H1 (cell line): ENCODE measurements around the gene TRAF1. TPM values are rescaled to one million over a fixed set of nuclear protein-coding genes. Genes with fewer than 3 reads are reported as not detected.

Experiments
- CTCF ChIA-PET: fragments of 300-600 bp; sonication (Branson Sonifier 250); formaldehyde crosslinking; loops from one replicate; lab custom pipeline; 2021; ENCODE audit not compliant: partially characterized antibody; lab: Charles Lee
- POLR2A ChIA-PET: fragments of 300-600 bp; sonication (Branson Sonifier 250); formaldehyde crosslinking; loops from one replicate; lab custom pipeline; 2021; ENCODE audit warnings: inconsistent platforms; ENCODE audit not compliant: partially characterized antibody; lab: Charles Lee
- DNase-seq, 2 experiments: peaks; one replicate each; pipeline versions ENCODE4 v3.0.0 to v3.0.0-alpha.2; 2010 to 2022; ENCODE audit warnings: low spot score in 2 of 2, low read depth in 1 of 2, mixed read lengths in 1 of 2
- FAIRE-seq: peaks from 2 replicates; lab custom pipeline; 2011; peaks lifted over from hg19 to GRCh38; lab: Jason Lieb, UNC
- H2AFZ ChIP-seq: 2 replicates; pipeline ENCODE4 v1.8.1; 2012; ENCODE audit warnings: low read length, inconsistent platforms
- H2AK5ac ChIP-seq: 2 replicates; pipeline ENCODE4 v1.6.1; 2013; ENCODE audit warnings: low read depth, low read length
- H2BK120ac ChIP-seq: replicated peaks from 2 replicates; pipeline ENCODE3; 2013; ENCODE audit warnings: low read depth, low read length, inconsistent platforms
- H2BK12ac ChIP-seq: 2 replicates; pipeline ENCODE4 v1.6.1; 2013; ENCODE audit warnings: low read depth, low read length
- H2BK15ac ChIP-seq: 2 replicates; pipeline ENCODE4 v1.6.1; 2013; ENCODE audit warnings: low read length
- H2BK20ac ChIP-seq: 2 replicates; pipeline ENCODE4 v1.6.1; 2013; ENCODE audit warnings: low read length
- H2BK5ac ChIP-seq: 2 replicates; pipeline ENCODE4 v1.6.1; 2013; ENCODE audit warnings: low read depth, low read length
- H3K14ac ChIP-seq: 2 replicates; pipeline ENCODE4 v1.6.1; 2013; ENCODE audit warnings: inconsistent platforms; ENCODE audit not compliant: insufficient read length
- H3K18ac ChIP-seq: 2 replicates; pipeline ENCODE4 v1.6.1; 2013; ENCODE audit warnings: low read length; ENCODE audit errors: extremely low read depth
- H3K23ac ChIP-seq: 2 replicates; pipeline ENCODE4 v1.6.1; 2013; ENCODE audit warnings: inconsistent platforms; ENCODE audit not compliant: insufficient read length
- H3K23me2 ChIP-seq: 2 replicates; pipeline ENCODE4 v1.6.1; 2013; ENCODE audit warnings: low read depth, low read length
- H3K27ac ChIP-seq: 2 replicates; pipeline ENCODE4 v1.6.1; 2011; ENCODE audit warnings: low read depth, low read length, inconsistent platforms
- H3K27me3 ChIP-seq, 4 experiments: replicated peaks in 1 of 4; 1 replicate in 1 of 4; 2 replicates in 3 of 4; pipeline versions ENCODE4 v1.6.1 to v1.8.1; 2011 to 2013; ENCODE audit warnings: low read length in 3 of 4, mild to moderate bottlenecking in 3 of 4, inconsistent platforms in 2 of 4, mixed read lengths in 2 of 4, moderate library complexity in 1 of 4; ENCODE audit not compliant: control insufficient read depth in 3 of 4, insufficient read depth in 3 of 4; ENCODE audit errors: extremely low read depth in 1 of 4
- H3K36me3 ChIP-seq, 4 experiments: 2 replicates each; pipeline versions ENCODE4 v1.6.1 to v1.8.1; 2011 to 2013; ENCODE audit warnings: mild to moderate bottlenecking in 4 of 4, low read length in 3 of 4, moderate library complexity in 2 of 4, control low read depth in 1 of 4, inconsistent platforms in 1 of 4; ENCODE audit not compliant: insufficient read depth in 4 of 4, control insufficient read depth in 2 of 4
- H3K4ac ChIP-seq: replicated peaks from 2 replicates; pipeline ENCODE3; 2013; ENCODE audit warnings: low read length, low read depth, mixed read lengths, inconsistent platforms; ENCODE audit not compliant: insufficient read length
- H3K4me1 ChIP-seq, 4 experiments: replicated peaks in 1 of 4; 1 replicate in 1 of 4; 2 replicates in 3 of 4; pipeline versions ENCODE4 v1.6.1 to v1.8.1; 2011 to 2013; ENCODE audit warnings: low read length in 3 of 4, inconsistent platforms in 2 of 4, mixed read lengths in 1 of 4; ENCODE audit not compliant: insufficient read depth in 4 of 4, control insufficient read depth in 3 of 4
- H3K4me2 ChIP-seq, 2 experiments: 2 replicates each; pipeline versions ENCODE4 v1.6.1 to v1.8.1; 2011 to 2013; ENCODE audit warnings: low read depth in 2 of 2, low read length in 2 of 2, control low read depth in 1 of 2, inconsistent platforms in 1 of 2, mild to moderate bottlenecking in 1 of 2; ENCODE audit not compliant: insufficient read depth in 1 of 2
- H3K4me3 ChIP-seq, 4 experiments: fragments of 200-600, 300-600 bp in 1 of 4; sonication (generic), shearing (Covaris generic), sonication (Bioruptor Twin) in 1 of 4; 2 replicates each; pipeline versions ENCODE4 v1.5.1 to v1.8.1; 2011 to 2016; ENCODE audit warnings: low read length in 4 of 4, low read depth in 3 of 4, control low read depth in 2 of 4, inconsistent platforms in 2 of 4, mild to moderate bottlenecking in 2 of 4, mixed read lengths in 1 of 4, moderate library complexity in 1 of 4; ENCODE audit not compliant: insufficient read depth in 2 of 4; ENCODE audit errors: extremely low read depth in 1 of 4
- H3K56ac ChIP-seq: replicated peaks from 2 replicates; pipeline ENCODE3; 2013; ENCODE audit warnings: low read depth, mild to moderate bottlenecking, mixed read lengths, low read length, inconsistent platforms; ENCODE audit not compliant: insufficient read length
- H3K79me1 ChIP-seq: 2 replicates; pipeline ENCODE4 v1.6.1; 2013; ENCODE audit warnings: low read depth, low read length, control low read depth
- H3K79me2 ChIP-seq, 2 experiments: 2 replicates each; pipeline versions ENCODE4 v1.6.1 to v1.8.1; 2012 to 2013; ENCODE audit warnings: low read length in 2 of 2, mild to moderate bottlenecking in 2 of 2, inconsistent platforms in 1 of 2; ENCODE audit not compliant: insufficient read depth in 2 of 2, control insufficient read depth in 1 of 2
- H3K9ac ChIP-seq, 4 experiments: replicated peaks in 1 of 4; 1 replicate in 1 of 4; 2 replicates in 3 of 4; pipeline versions ENCODE4 v1.6.1 to v1.8.1; 2011 to 2013; ENCODE audit warnings: low read depth in 3 of 4, low read length in 3 of 4, control low read depth in 2 of 4, mild to moderate bottlenecking in 2 of 4, moderate library complexity in 2 of 4, inconsistent platforms in 1 of 4; ENCODE audit errors: extremely low read depth in 1 of 4
- H3K9me3 ChIP-seq, 2 experiments: 2 replicates each; pipeline versions ENCODE4 v1.6.1 to v1.8.1; 2012 to 2013; ENCODE audit warnings: mild to moderate bottlenecking in 2 of 2, moderate library complexity in 2 of 2, control low read depth in 1 of 2, inconsistent platforms in 1 of 2, low read depth in 1 of 2, low read length in 1 of 2, mixed read lengths in 1 of 2; ENCODE audit not compliant: insufficient read depth in 2 of 2
- H4K20me1 ChIP-seq, 2 experiments: replicated peaks in 1 of 2; 2 replicates each; pipeline versions ENCODE3 to v1.8.1; 2011 to 2013; ENCODE audit warnings: inconsistent platforms in 2 of 2, low read length in 2 of 2, mild to moderate bottlenecking in 1 of 2; ENCODE audit not compliant: insufficient read depth in 2 of 2, control insufficient read depth in 1 of 2
- H4K5ac ChIP-seq: 2 replicates; pipeline ENCODE4 v1.6.1; 2013; ENCODE audit warnings: low read length, low read depth, mixed read lengths, inconsistent platforms; ENCODE audit not compliant: insufficient read length
- H4K8ac ChIP-seq: 2 replicates; pipeline ENCODE4 v1.8.0; 2013; ENCODE audit warnings: mild to moderate bottlenecking, moderate library complexity, low read length, inconsistent platforms; ENCODE audit not compliant: insufficient read depth; ENCODE audit errors: extremely low read depth
- H4K91ac ChIP-seq: replicated peaks from 2 replicates; pipeline ENCODE3; 2013; ENCODE audit warnings: low read length, mixed read lengths, inconsistent platforms; ENCODE audit not compliant: insufficient read length
- BACH1 ChIP-seq: IDR thresholded peaks from 2 replicates; pipeline ENCODE4 v1.6.1; 2012; ENCODE audit warnings: low read length, improper control_type of control experiment
- CHD1 ChIP-seq: IDR thresholded peaks from 2 replicates; pipeline ENCODE4 v1.6.1; 2012; ENCODE audit warnings: low read depth, low read length, improper control_type of control experiment
- EGR1 ChIP-seq: IDR thresholded peaks from 2 replicates; pipeline ENCODE4 v1.6.1; 2011; ENCODE audit warnings: low read depth, low read length, borderline replicate concordance
- KDM4A ChIP-seq: IDR thresholded peaks from one replicate; pipeline ENCODE4 v1.7.1; 2012; ENCODE audit warnings: low read depth, mild to moderate bottlenecking, moderate library complexity, low read length, inconsistent platforms; ENCODE audit not compliant: severe bottlenecking
- MAX ChIP-seq: IDR thresholded peaks from 2 replicates; pipeline ENCODE4 v1.6.1; 2012; ENCODE audit warnings: inconsistent platforms
- RFX5 ChIP-seq: IDR thresholded peaks from 2 replicates; pipeline ENCODE4 v1.6.1; 2011; ENCODE audit warnings: low read depth, low read length, improper control_type of control experiment, borderline replicate concordance
- SIN3A ChIP-seq, 2 experiments: IDR thresholded peaks in 1 of 2; conservative IDR thresholded peaks in 1 of 2; 2 replicates each; pipeline ENCODE4 v1.6.1; 2011 to 2012; ENCODE audit warnings: low read length in 2 of 2, improper control_type of control experiment in 1 of 2, low read depth in 1 of 2, mild to moderate bottlenecking in 1 of 2
- SIX5 ChIP-seq: IDR thresholded peaks from 2 replicates; pipeline ENCODE4 v1.6.1; 2011; ENCODE audit warnings: mild to moderate bottlenecking, low read depth, low read length
- SUZ12 ChIP-seq: fragments of 200-600 bp; sonication (generic); IDR thresholded peaks from 2 replicates; pipeline ENCODE4 v1.6.1; 2012; ENCODE audit warnings: mild to moderate bottlenecking, inconsistent platforms, low read length, moderate library complexity, mixed read lengths
- TAF1 ChIP-seq: IDR thresholded peaks from 2 replicates; pipeline ENCODE4 v1.6.1; 2011; ENCODE audit warnings: mild to moderate bottlenecking, low read depth, low read length
- WGBS, 2 experiments: shearing (Covaris generic) in 1 of 2; methylation state at CpG; one replicate each; pipeline versions ENCODE4 v1.1.6 to v1.1.7; 2013 to 2015; ENCODE audit warnings: low lambda C conversion rate in 2 of 2, mixed read lengths in 2 of 2, inconsistent platforms in 1 of 2, low coverage in 1 of 2, missing lambda C conversion rate in 1 of 2; ENCODE audit not compliant: insufficient replicate concordance in 2 of 2, insufficient coverage in 1 of 2, insufficient read length in 1 of 2; ENCODE audit errors: extremely low coverage in 1 of 2, missing lambda C conversion rate in 1 of 2; 5-methylcytosine and 5-hydroxymethylcytosine counted together
- polyA plus RNA-seq, 7 experiments: library from polyadenylated mRNA; depleted of rRNA in 3 of 7; stranded (reverse) in 5 of 7; unstranded in 2 of 7; fragments of >200 nt in 5 of 7; fragments of 200-250 nt in 2 of 7; gene quantifications; 1 replicate in 5 of 7; 2 replicates in 1 of 7; 4 replicates in 1 of 7; pipeline versions ENCODE4 v1.2.1 to v1.2.3, GENCODE V29; 2011 to 2013; ENCODE audit warnings: missing spikeins in 2 of 7, mixed read lengths in 2 of 7
- total RNA-seq: library from RNA; stranded (reverse); fragmentation: NEBNext Ultra II Directional; extraction: Animal tissue kit (Norgen Biotek cat#: 25700); gene quantifications from 2 replicates; pipeline ENCODE4 v1.2.1, GENCODE V29; 2021

The TRAF1 gene
- total and polyA plus RNA-seq, 2 of the 8 experiments (the other 6 are each of a cell fraction or from before 2014, with no cell fraction given) = 1.6 to 3.2 TPM

- POLR2A ChIA-PET = interaction anchor here (0.6 to 0.9 kb wide), 2 partner anchors 23 to 197 kb away, joined by 3 read pairs; no protein-coding TSS in a partner anchor
- no peak overlapping the region for H2BK120ac ChIP-seq
- no peak overlapping the region for H3K23ac ChIP-seq
- no peaks in the 10 kb centered on the region for H3K27me3 ChIP-seq
- H3K4me3 ChIP-seq = no peak overlapping the region
- WGBS, 2 experiments = 91% methylated on average over 8 of the region's 8 CpGs; no CpG with 5 or more reads in 1 of the 2 experiments
- no peak overlapping the region for H3K56ac ChIP-seq
- H3K18ac ChIP-seq = no peak overlapping the region
- H3K79me1 ChIP-seq = no peaks in the 10 kb centered on the region
- H3K23me2 ChIP-seq = no peaks in the 10 kb centered on the region
- H3K79me2 ChIP-seq = no peaks in the 10 kb centered on the region
- H2BK15ac ChIP-seq = no peak overlapping the region
- H2BK12ac ChIP-seq = no peak overlapping the region
- DNase-seq (no peak), FAIRE-seq (no peak)
- no peaks in the 10 kb centered on the region; a peak in 2 of 7 replicates for H3K4me1 ChIP-seq
- H3K9me3 ChIP-seq = no peaks in the 10 kb centered on the region
- no peak overlapping the region; the same call in 1 of the 2 replicates for H2BK5ac ChIP-seq
- H2BK20ac ChIP-seq = no peak overlapping the region
- no peak overlapping the region for H4K8ac ChIP-seq
- no peaks in the 10 kb centered on the region for H4K20me1 ChIP-seq
- H3K36me3 ChIP-seq = no peaks in the 10 kb centered on the region; a peak in 2 of 8 replicates
- TF ChIP-seq CHD1 = no peak
- no peak for TF ChIP-seq SIX5
- no peak for TF ChIP-seq EGR1
- no peak for TF ChIP-seq SIN3A (conservative IDR thresholded peaks at IDR 0.05 in 1 of 2, IDR thresholded peaks at IDR 0.05 in 1 of 2; ENCODE audit: low read depth in 1 of 2, low read length in 2 of 2)
- TF ChIP-seq RFX5 = no peak
- TF ChIP-seq SUZ12 = no peak
- TF ChIP-seq BACH1 = no peak
- TF ChIP-seq TAF1 = no peak
- no peak for TF ChIP-seq MAX
- TF ChIP-seq KDM4A = no peak
- H4K5ac ChIP-seq = no peak overlapping the region
- no peak overlapping the region for H3K4ac ChIP-seq
- no peak overlapping the region for H3K4me2 ChIP-seq
- H2AFZ ChIP-seq = peak overlapping the region; percentile 24; the same call in 1 of the 2 replicates
- H2AK5ac ChIP-seq = no peak overlapping the region
- H3K14ac ChIP-seq = no peak overlapping the region
- no peak overlapping the region for H3K9ac ChIP-seq
- no peak overlapping the region for H3K27ac ChIP-seq
- CTCF ChIA-PET = interaction anchor here (0.6 to 4.0 kb wide), 5 partner anchors 9 to 500 kb away, joined by 3 to 17 read pairs (median 4); no protein-coding TSS in a partner anchor
- no peak overlapping the region for H4K91ac ChIP-seq
Observed at GRCh38 chr9:120950421-120951388, 24.1 kb upstream of the TRAF1 start.
